ENCODE results near the gene NOC2L. TPM values are rescaled to one million over a fixed set of nuclear protein-coding genes. Genes with fewer than 3 reads are reported as not detected.

The NOC2L gene
- total RNA-seq, 1 experiment from 2014 or later: 130 TPM

GRCh38 chr1:920010-920409 lies 39.0 kb downstream of the NOC2L start:
- no peak overlapping the region for H2AK5ac ChIP-seq (ENCODE audit: insufficient read length, low read length)
- H4K8ac ChIP-seq (replicated peaks; ENCODE audit: insufficient read length, low read depth, low read length): no peak overlapping the region
- peaks cover 0 to 4% (median 0%) of the 10 kb centered on the region in 3 experiments; a peak in 3 of 7 replicates for H3K36me3 Mint-ChIP-seq (ENCODE audit: insufficient read depth in 1 of 3, low read depth in 3 of 3)
- WGBS (ENCODE audit: extremely low coverage, insufficient read length, low lambda C conversion rate): no CpG with 5 or more reads among the region's 23 CpGs
- no peak overlapping the region for H3K4ac ChIP-seq (ENCODE audit: low read depth, low read length)
- no peak overlapping the region for H4K91ac ChIP-seq (ENCODE audit: insufficient read length, low read depth, low read length)
- no peak overlapping the region for H3K27ac ChIP-seq (ENCODE audit: insufficient read length, low read depth, low read length)
- peaks cover 2 to 5% of the 10 kb centered on the region in 2 experiments; a peak in 2 of 5 replicates for H3K9me3 Mint-ChIP-seq
- no peak overlapping the region for H3K56ac ChIP-seq (ENCODE audit: insufficient read length, low read depth, low read length)
- H3K4me1 ChIP-seq (ENCODE audit: insufficient read depth, low read length): no peaks in the 10 kb centered on the region
- peaks cover 92% of the 10 kb centered on the region for H3K27me3 Mint-ChIP-seq (ENCODE audit: low read depth)
- no peak overlapping the region for H2BK20ac ChIP-seq (ENCODE audit: low read depth, low read length, poor library complexity, severe bottlenecking)
- H3K79me2 ChIP-seq (ENCODE audit: insufficient read depth, low read length): no peaks in the 10 kb centered on the region
- no peak overlapping the region for H3K23ac ChIP-seq (ENCODE audit: insufficient read length, low read depth, low read length)
- no peak overlapping the region for H2BK15ac ChIP-seq (ENCODE audit: low read depth, low read length)
- H3T11ph ChIP-seq (ENCODE audit: low read length): no peak overlapping the region
- H3K14ac ChIP-seq (ENCODE audit: insufficient read depth, low read length): no peak overlapping the region
- peaks cover 6% of the 10 kb centered on the region for H3K23me2 ChIP-seq (ENCODE audit: insufficient read length, low read depth, low read length, poor library complexity, severe bottlenecking)
- H2BK5ac ChIP-seq (ENCODE audit: insufficient read length, low read length): no peak overlapping the region
- no peak for TF ChIP-seq CTCF (conservative IDR thresholded peaks at IDR 0.05)
- no peak overlapping the region for H3K4me3 Mint-ChIP-seq
- H3K4me2 ChIP-seq (ENCODE audit: insufficient read depth, insufficient read length, low read length): no peak overlapping the region
- H2AFZ ChIP-seq (ENCODE audit: low read length): no peak overlapping the region
- H4K20me1 ChIP-seq (ENCODE audit: control insufficient read depth, insufficient read depth, insufficient read length): peaks cover 6% of the 10 kb centered on the region
- no peak overlapping the region for H4K5ac ChIP-seq (ENCODE audit: insufficient read length, low read depth, low read length)
- no peak for DNase-seq
- no peaks in the 10 kb centered on the region for H3K9me3 ChIP-seq (ENCODE audit: control insufficient read depth, low read depth, low read length)
- no peak overlapping the region for H2BK120ac ChIP-seq (ENCODE audit: low read depth, low read length, poor library complexity, severe bottlenecking)
- H3K4me1 Mint-ChIP-seq: peaks cover 17 to 22% of the 10 kb centered on the region in 2 experiments
- H3K9ac ChIP-seq (ENCODE audit: extremely low read depth, insufficient read length, low read length): no peak overlapping the region
- no peaks in the 10 kb centered on the region for H3K79me1 ChIP-seq (ENCODE audit: insufficient read depth, low read depth, low read length, poor library complexity, severe bottlenecking)
- H3K18ac ChIP-seq (ENCODE audit: insufficient read length, low read depth, low read length): no peak overlapping the region
- peaks cover 47% of the 10 kb centered on the region for H3K27me3 ChIP-seq (ENCODE audit: insufficient read depth, low read length)
- no peak overlapping the region for H3K27ac Mint-ChIP-seq
- no peak overlapping the region for H2BK12ac ChIP-seq (ENCODE audit: insufficient read length, low read depth, low read length)

All from H9 (cell line).